Measurements from ENCODE around the gene SIX3.
A peak's percentile ranks its signal among the peaks of the same experiment; 100 is the strongest.

The SIX3 gene

DNA sequence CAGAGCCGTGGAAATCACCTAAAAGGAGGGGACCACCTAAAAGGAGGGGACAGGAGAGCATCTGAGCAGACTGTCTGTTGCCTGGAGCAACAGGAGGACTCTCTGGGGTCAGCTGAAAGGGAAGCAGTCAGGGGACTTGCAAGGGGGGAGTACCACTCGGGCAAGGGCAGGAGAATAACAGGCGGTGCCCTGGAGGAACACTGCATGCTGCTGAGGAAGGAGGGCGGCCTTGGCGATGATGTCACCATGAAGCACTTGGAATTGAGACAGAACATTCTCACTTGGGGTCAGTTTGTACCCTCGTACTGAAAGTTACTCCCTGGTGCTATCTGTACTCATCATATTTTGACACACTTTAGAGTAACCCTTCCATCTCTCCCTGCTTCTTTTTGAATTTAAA, 18.4 kb downstream of the SIX3 start:
- no peak for DNase-seq

DNA sequence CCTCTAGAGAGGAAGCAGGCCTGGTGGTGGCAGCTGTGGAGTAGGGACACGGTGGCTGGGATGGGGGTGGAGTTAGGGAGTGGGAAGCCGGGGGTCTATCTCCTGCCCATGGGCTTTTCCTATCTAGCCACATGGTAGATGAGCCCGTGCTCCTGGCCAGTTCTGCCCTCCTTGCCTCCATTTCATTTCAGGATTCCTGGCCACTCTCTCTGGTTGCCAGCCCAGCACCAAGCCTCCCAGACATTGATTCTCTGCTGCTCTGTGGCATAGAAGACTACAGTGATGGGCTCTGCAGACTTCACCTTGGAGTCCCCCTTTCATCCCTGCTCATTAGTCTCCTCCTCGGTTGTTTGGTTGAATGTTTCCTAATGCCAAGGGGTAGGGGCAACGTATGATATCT, 19.4 kb downstream of the SIX3 start:
- DNase-seq = no peak

DNA sequence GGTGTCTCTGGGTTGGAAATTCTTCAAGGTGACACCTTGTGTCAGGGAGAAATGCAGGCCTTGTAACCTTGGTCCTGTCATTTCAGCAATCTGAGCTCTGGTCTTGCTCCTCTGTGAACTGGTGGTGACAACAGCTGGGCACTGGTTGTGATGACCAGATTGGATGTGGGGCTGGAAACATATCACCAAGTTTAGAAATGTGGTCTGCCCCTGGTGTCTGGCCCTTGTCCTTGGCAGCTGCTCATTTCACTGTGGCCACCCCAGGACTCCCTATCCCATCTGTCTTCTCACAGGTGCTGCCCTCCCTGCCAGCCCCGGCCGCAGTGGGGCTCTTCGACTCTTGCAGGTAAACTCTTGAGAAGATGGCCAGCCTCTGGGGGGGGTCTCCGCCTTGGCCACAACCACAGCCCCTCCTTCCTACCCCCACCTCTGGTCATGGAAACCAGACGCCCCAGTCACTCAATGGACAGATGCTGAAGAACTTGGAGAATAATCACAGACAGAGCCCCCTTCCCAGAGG, 20.7 kb downstream of the SIX3 start:
- DNase-seq = no peak

DNA sequence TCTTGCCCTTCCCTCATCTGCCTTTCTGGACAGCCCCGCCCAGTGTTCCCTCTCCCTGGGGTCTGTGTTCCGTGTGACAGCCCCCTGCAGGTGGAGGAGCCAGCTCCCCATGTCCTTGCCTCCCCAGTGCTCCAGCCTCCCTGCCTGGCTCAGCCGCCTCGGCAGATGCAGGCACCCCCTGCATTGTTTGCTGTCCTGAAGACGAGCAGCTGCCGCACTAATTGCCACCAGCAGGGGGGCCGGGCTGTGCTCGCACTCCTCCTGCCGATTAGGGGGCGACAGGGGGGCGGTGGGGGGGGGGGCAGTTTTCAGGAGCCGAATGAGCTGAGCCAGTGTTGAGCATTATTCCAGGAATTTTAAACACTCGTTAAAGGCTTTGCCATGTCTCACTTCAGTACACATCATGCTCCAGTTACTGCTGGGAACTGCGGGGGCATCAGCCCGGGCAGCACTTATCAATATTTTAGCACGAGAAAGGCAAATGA, 23.3 kb downstream of the SIX3 start:
- DNase-seq = peak; percentile 84

DNA sequence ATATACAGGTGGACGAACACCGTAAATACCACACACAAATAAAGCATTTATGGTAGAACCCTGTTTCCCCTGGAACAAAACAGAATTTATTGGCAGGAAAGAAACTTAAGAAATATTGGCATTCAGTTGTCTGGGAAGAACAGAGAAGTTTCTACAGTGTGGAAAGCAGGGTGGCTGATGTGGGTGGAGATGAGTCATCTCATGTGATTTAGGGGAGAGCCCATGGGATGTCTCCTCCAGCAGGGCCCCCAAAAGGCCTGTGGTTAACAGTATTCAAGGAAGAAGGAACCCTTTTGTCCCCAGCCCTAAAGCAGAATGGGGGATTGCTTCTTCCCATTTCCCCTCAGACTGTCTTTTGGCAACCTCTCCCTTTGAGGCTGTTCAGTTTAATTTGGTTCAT, 24.2 kb downstream of the SIX3 start:
- no peak for DNase-seq

- DNase-seq = no peak
These were observed 25.6 kb downstream of the SIX3 start for GRCh38 chr2:44967056-44967455.

- no peak for DNase-seq
These were observed 26.4 kb downstream of the SIX3 start for GRCh38 chr2:44967727-44968432.

DNA sequence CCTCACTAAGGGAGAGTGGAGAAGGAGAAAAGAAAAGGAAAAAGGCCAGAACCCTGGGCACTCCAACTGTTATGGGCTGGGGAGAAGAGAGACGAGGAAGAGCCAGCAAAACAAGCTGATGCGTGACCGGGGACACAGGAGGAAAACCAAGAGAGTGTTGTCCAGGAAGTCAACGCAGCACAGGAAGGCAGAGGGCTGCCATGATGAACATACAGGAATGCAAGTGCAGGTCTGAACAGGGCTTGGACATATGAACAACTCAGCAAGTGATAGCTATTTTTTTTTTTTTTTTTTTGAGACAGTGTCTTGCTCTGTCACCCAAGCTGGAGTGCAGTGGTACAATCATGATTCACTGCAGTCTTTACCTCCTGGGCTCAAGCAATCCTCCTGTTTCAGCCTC, 28.4 kb downstream of the SIX3 start:
- no peak for DNase-seq

DNA sequence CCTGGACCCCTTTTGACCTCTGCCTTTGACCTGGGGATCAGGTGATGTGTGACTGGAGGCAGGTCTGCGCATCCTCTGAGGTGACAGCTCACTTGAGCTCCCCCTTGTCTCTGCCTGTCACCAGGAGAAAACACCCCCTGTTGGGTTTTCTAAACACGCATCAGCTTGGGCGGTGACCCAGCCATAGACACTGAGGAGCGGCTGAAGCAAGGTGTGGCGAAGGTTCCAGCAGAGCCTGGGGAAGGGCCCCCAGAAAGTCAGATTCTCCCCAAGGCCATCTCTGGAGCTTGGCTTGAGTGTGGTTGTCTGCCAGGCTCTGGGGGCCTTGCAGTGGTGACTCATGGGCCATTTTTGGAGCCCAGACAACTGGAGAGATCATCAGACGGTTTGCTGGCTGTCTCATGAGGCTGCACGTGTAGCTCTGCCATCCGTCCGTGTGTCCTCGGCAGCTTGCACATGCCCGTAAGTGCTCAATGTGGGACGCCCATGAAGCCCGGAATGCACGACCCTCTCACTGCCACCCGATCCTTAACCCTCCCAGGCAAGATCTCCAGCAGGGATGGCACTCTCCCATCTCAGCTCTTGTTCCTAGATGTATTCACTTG, 29.4 kb downstream of the SIX3 start:
- no peak for DNase-seq

DNA sequence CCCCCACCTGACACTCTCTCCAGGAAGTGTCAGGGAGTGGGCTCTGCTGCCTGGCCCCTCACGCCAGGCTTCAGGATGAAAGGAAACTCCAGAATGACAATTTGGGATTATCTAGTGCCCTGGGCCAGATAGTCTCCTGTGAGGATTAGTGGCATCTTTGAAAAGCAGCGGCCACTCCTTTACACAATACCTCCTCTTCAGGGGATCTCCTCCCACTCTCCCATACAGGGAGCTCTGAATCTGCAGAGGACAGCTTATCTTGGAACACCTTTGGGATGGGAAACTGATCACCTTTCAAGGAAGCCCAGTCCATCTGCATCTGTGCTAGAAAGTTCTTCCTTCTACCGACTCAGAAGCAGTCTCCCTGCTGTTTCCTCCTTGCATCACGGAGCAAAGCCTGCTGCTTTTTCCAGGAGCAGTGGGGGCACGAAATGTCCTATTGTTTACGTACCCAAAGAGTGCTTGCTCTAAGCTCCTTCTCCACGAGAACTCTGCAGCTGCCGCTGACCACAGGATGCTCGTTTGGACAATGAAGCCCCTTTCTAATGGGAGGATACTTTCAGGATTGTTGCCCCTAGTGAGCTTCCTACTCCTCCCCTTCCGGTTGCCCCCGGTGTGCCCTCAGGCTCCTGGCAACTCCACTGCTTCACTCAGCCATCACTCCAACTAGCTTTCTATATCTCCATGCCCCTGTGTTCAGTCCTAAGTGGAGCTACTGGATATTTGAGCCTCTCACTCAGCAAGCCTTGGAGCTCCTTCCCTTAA, 31.5 kb downstream of the SIX3 start:
- no peak for DNase-seq

- DNase-seq = peak; percentile 17
These were observed 32.7 kb downstream of the SIX3 start for GRCh38 chr2:44974064-44974715.

GRCh38 chr2:44975571-44976450, 34.3 kb downstream of the SIX3 start:
- no peak for DNase-seq

DNA sequence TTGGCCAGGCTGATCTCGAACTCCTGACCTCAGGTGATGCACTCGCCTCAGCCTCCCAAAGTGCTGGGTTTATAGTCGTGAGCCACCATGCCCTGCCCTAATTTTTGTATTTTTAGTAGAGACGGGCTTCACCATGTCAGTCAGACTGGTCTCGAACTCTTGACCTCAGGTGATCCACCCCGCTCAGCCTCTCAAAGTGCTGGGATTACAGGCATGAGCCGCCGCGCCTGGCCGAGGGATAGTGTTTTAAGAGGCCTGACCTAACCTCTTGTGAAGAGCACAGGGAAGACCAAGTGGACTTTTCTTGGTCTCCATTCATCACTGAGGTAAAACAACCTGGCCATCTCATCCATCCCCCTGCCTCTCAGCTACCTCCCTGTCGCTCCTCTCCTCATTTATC, 38.1 kb downstream of the SIX3 start:
- DNase-seq = no peak

DNA sequence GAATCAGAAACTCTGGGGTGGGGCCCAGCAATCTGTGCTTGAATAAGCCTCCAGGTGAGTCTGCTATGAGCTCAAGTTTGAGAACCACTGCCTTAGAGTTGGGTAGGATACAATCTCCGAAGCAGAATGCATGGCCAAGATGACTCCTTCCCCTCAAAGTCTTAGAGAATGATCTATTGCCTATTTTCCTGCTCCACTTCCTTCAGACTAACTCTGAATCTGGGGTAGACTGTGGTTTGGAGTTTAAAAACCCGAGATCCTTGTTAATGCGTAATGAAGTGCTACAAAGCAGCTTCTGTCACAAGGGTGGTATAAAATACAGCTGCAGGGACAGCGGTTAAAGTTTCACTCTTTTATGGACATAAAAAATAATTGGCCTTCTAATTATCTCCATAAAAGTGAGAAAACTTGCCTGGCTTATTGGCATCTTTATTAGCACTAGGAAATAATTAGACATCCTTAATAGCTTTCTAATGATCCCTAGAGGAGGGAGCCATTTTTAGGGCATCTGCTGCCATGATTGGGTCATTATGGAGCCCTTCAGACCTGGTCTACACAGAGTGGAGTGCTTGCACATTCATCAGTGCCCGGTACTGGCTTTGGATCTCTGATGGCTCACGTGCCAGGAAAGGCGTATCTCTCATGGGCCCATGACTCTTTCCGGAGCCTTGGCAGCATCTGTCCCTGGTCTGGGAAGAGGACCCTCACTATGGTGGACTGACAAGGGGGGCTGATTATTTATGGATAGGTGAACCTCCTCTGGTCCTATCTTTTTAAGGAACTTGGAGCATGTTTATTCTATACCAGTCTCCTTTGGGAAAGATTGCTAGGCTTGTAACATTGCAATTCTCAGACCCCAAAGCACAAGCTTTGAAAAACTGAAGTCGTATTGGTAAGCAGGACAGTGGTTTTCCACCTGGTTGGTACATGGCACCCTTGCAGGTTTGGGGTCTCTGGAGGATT, 39.5 kb downstream of the SIX3 start:
- DNase-seq = no peak

DNA sequence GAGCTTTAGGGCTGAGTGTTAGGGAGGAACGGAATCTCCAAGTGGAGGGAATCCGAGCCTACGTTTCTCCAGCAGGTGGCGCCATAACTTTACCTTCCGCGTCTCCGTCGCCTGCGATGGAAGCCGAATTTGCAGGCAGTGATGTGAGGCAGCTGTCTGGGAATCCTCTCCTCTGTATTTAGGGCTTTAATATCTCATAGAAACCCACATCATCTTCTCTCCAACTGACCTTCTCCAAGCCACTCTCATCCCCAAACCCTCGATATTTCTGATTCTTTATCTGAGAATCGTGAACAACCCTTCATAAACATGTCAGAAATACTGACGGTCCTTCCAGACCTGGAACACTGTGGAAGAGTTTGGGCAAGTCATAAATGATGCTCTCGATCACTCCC, 40.2 kb downstream of the SIX3 start:
- DNase-seq = peak; percentile 78

- no peak for DNase-seq
These were observed 42.5 kb downstream of the SIX3 start for GRCh38 chr2:44983836-44984604.

- no peak for DNase-seq
These were observed 47.7 kb downstream of the SIX3 start for GRCh38 chr2:44989176-44989575.

DNA sequence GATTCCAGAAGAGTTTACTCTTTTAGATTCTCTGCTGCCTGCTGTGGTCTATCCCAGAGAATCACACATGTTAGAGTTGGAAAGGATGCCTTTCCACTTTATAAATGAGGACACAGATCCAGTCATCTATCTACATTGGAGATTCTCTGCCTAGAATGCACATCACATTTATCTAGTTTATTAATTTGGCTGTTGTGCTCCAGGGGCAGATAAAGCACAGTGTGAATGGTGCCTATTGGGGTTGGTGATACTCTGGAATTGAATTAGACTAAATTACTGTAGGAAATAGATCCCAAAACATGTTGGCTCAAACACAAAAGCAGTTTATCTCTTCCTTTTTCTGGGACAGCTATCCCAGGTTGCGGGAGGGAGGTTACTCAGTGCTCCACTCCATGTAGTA, 52.9 kb downstream of the SIX3 start:
- DNase-seq = no peak

Measured in NCI-H2171 (cell line).